Heart left ventricle (tissue), 16 donors: ENCODE measurements around the gene PHAF1. TPM values are rescaled to one million over a fixed set of nuclear protein-coding genes. Genes with fewer than 3 reads are reported as not detected.

Experiments
- ATAC-seq, 4 donors: fragments of 200-7000 bp; cut with Tn5 transposase; one replicate each; pipeline ENCODE4 v1.9.1; 2020 to 2022; ENCODE audit warnings: moderate library complexity in 4 of 4, mild to moderate bottlenecking in 3 of 4, moderate number of reproducible peaks in 1 of 4
- DNase-seq, 5 donors: peaks; one replicate each; pipeline ENCODE4 v3.0.0-alpha.2; 2020
- H3K27ac ChIP-seq, 12 donors: fragments of 200-600 bp; sonication (generic) in 4 of 12; one replicate each; pipeline versions ENCODE4 v1.5.0 to v1.8.0; 2016 to 2022; ENCODE audit warnings: mild to moderate bottlenecking in 2 of 12
- H3K27me3 ChIP-seq, 9 donors: fragments of 200-600 bp; sonication (generic) in 2 of 9; one replicate each; pipeline versions ENCODE4 v1.5.1 to v1.8.0; 2016 to 2022; ENCODE audit warnings: mild to moderate bottlenecking in 3 of 9
- H3K36me3 ChIP-seq, 9 donors: fragments of 200-600 bp; sonication (generic) in 2 of 9; one replicate each; pipeline versions ENCODE4 v1.5.0 to v1.8.0; 2018 to 2022; ENCODE audit warnings: mild to moderate bottlenecking in 2 of 9
- H3K4me1 ChIP-seq, 12 donors: fragments of 200-600 bp; sonication (generic) in 4 of 12; one replicate each; pipeline versions ENCODE4 v1.5.0 to v1.8.0; 2016 to 2022; ENCODE audit warnings: mild to moderate bottlenecking in 3 of 12
- H3K4me3 ChIP-seq, 12 donors: fragments of 200-600 bp; sonication (generic) in 4 of 12; one replicate each; pipeline versions ENCODE4 v1.5.0 to v1.8.0; 2017 to 2022; ENCODE audit warnings: mild to moderate bottlenecking in 9 of 12, moderate library complexity in 4 of 12
- H3K9me3 ChIP-seq, 12 donors: fragments of 200-600 bp; sonication (generic) in 4 of 12; one replicate each; pipeline versions ENCODE4 v1.5.0 to v1.8.0; 2016 to 2022; ENCODE audit warnings: mild to moderate bottlenecking in 1 of 12
- POLR2A ChIP-seq, 2 donors: fragments of 450-650 bp; IDR thresholded peaks; one replicate each; pipeline ENCODE4 v1.6.1; 2017; ENCODE audit warnings: antibody characterized with exemption in 2 of 2, mild to moderate bottlenecking in 2 of 2, moderate library complexity in 2 of 2
- WGBS, 4 donors: extraction: QIAGEN DNeasy Blood & Tissue Kit in 2 of 4; methylation state at CpG; one replicate each; pipeline versions ENCODE4 v1.1.5 to v1.1.7; 2013 to 2018; 5-methylcytosine and 5-hydroxymethylcytosine counted together
- intact Hi-C, 10 donors: fragments of 100-400 bp; cut with DNase I; formaldehyde crosslinking; loops; one replicate each; pipeline versions ENCODE4 v1.11.1 to v1.14.2; 2022
- polyA plus RNA-seq, 2 donors: library from polyadenylated mRNA; stranded (reverse); fragments of 200-250 nt; gene quantifications; one replicate each; pipeline ENCODE4 v1.2.3, GENCODE V29; 2013
- total RNA-seq, 9 donors: library from RNA; depleted of rRNA in 2 of 9; stranded (reverse); fragments of >200 nt in 2 of 9; fragmentation: NEBNext Ultra II Directional in 3 of 9; extraction: Animal tissue kit (Norgen Biotek cat#: 25700) in 3 of 9; gene quantifications; one replicate each; pipeline versions ENCODE4 v1.1.0 to v1.2.4, GENCODE V29; 2016 to 2023
- TF ChIP-seq, protein P1 (sequence below), 12 donors: fragments of 200-600 bp; sonication (generic) in 4 of 12; IDR thresholded peaks; one replicate each; pipeline versions ENCODE4 v1.5.0 to v1.8.0; 2018 to 2022; ENCODE audit warnings: antibody characterized with exemption in 12 of 12, mild to moderate bottlenecking in 5 of 12
- donor health status: ischemic (EF 13 %, LVEDD 7.1; RV severe dilation, severe dysfunction).
- donor health status: healthy with polysubstance abuse.
- donor health status: DM: no; HTN: yes; CAD: no.
- donor health status: DM: no; HTN: no; CAD: no.
- donor health status: ischemic (EF 25% LVEDD 6.9; RV normal size, moderate dysfunction).
- donor health status: ischemic (EF 25% LVEDD 5.7; RV mildly dilated, moderate dysfunction).
- donor health status: healthy.
- donor health status: DM: yes; HTN: yes; CAD: no.
- donor health status: ischemic (EF 35%, LVEDD 5.7; RV mildly dilated, moderate dysfunction).
- donor health status: nonischemic (EF 11% LVEDD 7.7; RV severe dilation, severe dysfunction).
- donor health status: DM: yes; HTN: yes; CAD: no.
- donor health status: PGD.
- donor health status: ischemic (EF 29% LVEDD 5.4; RV normal size, mild dysfunction).
- donor health status: nonischemic (EF 23%, LVEDD 6.1; RV moderate dilation, normal function).

PHAF1 gene
- total and polyA plus RNA-seq, 11 donors, result 5.6 to 17.8 (median 11.6) TPM

DNA sequence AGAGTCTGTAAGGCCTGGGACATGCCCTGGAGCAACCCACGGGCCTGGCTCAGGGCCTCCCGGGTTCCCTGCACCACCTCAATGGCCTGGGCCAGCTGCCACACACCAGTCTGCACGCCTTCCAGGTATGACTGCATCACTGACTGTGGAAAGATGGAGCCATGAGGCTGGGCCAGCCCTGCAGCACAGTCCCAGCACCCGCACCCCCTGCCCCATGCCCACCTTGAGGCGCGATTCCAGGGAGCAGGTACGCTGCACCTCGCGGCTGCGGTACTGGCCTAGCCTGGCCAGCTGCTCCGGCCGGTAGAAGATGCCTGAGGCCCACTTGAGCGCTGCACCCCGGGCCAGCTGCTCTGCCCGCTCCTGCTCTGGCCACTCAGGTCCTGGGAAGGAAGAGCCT is 79.1 kb downstream of the PHAF1 start:
- Histone ChIP-seq H3K27ac (no peak overlapping the region), H3K4me1 (peaks cover 2 to 52% (median 43%) of the 10 kb centered on the region in 12 donors), H3K9me3 (no peaks in the 10 kb centered on the region), H3K36me3 (peaks cover 0 to 8% (median 1%) of the 10 kb centered on the region in 9 donors), H3K27me3 (no peaks in the 10 kb centered on the region), H3K4me3 (no peak overlapping the region)
- intact Hi-C loops, result loop anchor here in 3 of 10 donors (10.0 kb wide), 1 partner anchor 214 kb away; no protein-coding TSS in a partner anchor
- WGBS, 4 donors, result 90 to 93% (median 93%) methylated on average over 12 to 15 of the region's 15 CpGs
- DNase-seq (no peak), ATAC-seq (no peak)
- TF ChIP-seq, protein P1, sequence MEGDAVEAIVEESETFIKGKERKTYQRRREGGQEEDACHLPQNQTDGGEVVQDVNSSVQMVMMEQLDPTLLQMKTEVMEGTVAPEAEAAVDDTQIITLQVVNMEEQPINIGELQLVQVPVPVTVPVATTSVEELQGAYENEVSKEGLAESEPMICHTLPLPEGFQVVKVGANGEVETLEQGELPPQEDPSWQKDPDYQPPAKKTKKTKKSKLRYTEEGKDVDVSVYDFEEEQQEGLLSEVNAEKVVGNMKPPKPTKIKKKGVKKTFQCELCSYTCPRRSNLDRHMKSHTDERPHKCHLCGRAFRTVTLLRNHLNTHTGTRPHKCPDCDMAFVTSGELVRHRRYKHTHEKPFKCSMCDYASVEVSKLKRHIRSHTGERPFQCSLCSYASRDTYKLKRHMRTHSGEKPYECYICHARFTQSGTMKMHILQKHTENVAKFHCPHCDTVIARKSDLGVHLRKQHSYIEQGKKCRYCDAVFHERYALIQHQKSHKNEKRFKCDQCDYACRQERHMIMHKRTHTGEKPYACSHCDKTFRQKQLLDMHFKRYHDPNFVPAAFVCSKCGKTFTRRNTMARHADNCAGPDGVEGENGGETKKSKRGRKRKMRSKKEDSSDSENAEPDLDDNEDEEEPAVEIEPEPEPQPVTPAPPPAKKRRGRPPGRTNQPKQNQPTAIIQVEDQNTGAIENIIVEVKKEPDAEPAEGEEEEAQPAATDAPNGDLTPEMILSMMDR (IDR thresholded peaks at IDR 0.05), result no peak
- no peak for TF ChIP-seq POLR2A (IDR thresholded peaks at IDR 0.05)

DNA sequence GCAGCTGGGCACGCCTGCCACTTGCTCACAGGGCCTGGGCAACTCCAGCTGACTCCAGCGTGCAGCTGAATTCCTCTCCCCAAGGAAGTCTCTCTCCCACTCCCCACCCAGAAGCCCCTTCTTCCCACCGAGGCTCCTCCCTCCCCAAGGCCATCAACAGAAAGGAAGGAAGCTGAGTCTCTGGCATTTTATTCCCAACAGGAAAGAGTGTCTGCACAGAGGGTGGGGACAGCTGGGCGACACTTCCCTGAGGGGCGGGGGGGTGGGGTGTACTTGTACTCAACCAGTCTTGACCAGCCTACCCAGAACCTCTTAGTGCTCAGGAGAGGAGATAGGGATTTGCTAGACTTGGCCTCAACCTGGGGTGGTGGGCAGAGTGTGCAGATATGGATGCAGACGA is 80.3 kb downstream of the PHAF1 start, which contains the start of gene EXOC3L1:
TSS of gene EXOC3L1 (minus strand) at position 96 of the 400 bp plus-strand sequence. CDS start 460 bp downstream, outside the sequence.
- WGBS, 4 donors, result 28 to 37% (median 32%) methylated on average over 6 of the region's 6 CpGs
- H3K9me3 ChIP-seq, result no peaks in the 10 kb centered on the region
- DNase-seq, result no peak
- H3K27ac ChIP-seq, result peak within 1 kb of the TSS in 10 of 12 donors; percentile 4 to 72 (median 49)
- peak in 1 of 4 donors; percentile 4 for ATAC-seq
- TF ChIP-seq, protein P1 (IDR thresholded peaks at IDR 0.05), result no peak
- TF ChIP-seq POLR2A (IDR thresholded peaks at IDR 0.05), result no peak
- H3K27me3 ChIP-seq, result no peaks in the 10 kb centered on the region
- peaks cover 2 to 48% (median 37%) of the 10 kb centered on the region in 12 donors for H3K4me1 ChIP-seq
- intact Hi-C loops, result loop anchor here in 5 of 10 donors (5.0 kb wide), 2 partner anchors 37 to 57 kb away; partner anchors contain the start of genes TMEM208 (in 4 of the 5), FHOD1 (in 1 of the 5) and SLC9A5 (in 1 of the 5)
- peaks cover 0 to 21% (median 13%) of the 10 kb centered on the region in 9 donors for H3K36me3 ChIP-seq
- peak within 1 kb of the TSS in 10 of 12 donors; percentile 2 to 44 (median 36) for H3K4me3 ChIP-seq

DNA sequence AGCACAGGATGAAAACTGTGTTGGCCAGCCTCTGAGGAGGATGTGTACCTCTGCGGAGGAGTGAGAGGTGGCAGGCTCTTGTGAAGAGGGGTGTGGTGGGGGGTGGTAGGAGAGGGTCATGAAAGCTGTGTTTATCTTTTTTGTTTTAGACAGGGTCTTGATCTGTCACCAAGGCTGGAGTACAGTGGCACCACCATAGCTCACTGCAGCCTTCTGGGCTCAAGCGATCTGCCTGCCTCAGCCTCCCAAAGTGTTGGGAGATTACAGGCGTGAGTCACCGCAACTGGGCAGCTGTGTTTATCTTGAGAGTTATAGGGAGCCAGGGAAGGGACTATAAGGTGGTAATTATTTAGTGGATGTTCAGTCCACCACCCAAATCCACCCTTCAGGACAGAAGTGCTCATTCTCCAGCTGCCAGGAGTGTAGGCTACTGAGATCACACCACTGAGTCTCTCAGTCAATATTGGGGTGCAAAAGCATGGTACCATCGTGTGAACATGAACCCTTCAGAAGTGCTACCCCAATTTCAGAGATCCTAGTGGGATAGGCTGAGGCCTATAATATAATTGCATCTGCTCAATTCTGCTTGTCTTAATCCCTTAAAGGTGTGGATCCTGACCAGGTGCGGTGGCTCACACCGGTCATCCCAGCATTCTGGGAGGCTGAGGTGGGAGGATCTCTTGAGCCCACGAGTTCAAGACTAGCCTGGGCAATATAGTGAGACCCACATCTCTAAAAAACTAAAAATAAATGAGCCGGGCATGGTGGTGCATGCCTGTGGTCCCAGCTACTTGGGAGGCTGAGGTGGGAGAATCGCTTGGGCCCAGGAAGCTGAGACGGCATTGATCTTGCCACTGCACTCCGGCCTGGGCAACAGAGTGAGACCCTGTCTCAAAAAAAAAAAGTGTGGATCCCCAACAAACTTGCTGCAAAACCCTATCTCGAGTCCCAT is 81.0 kb downstream of the PHAF1 start:
- H3K27me3 ChIP-seq, result no peaks in the 10 kb centered on the region
- DNase-seq (no peak), ATAC-seq (no peak)
- H3K27ac ChIP-seq, result peak overlapping the region in 10 of 12 donors; percentile 4 to 80 (median 49)
- H3K36me3 ChIP-seq, result peaks cover 0 to 28% (median 20%) of the 10 kb centered on the region in 9 donors
- WGBS, 4 donors, result 67 to 76% (median 70%) methylated on average over 13 of the region's 13 CpGs
- no peaks in the 10 kb centered on the region for H3K9me3 ChIP-seq
- peak overlapping the region in 8 of 12 donors; percentile 28 to 44 (median 38) for H3K4me3 ChIP-seq
- H3K4me1 ChIP-seq, result peaks cover 2 to 41% (median 32%) of the 10 kb centered on the region in 12 donors
- intact Hi-C loops, result loop anchor here in 5 of 10 donors (5.0 kb wide), 2 partner anchors 37 to 57 kb away; partner anchors contain the start of genes TMEM208 (in 4 of the 5), FHOD1 (in 1 of the 5) and SLC9A5 (in 1 of the 5)
- no peak for TF ChIP-seq POLR2A (IDR thresholded peaks at IDR 0.05)
- TF ChIP-seq, protein P1 (IDR thresholded peaks at IDR 0.05), result no peak
